MM.1S (cell line): ENCODE data around the gene BBS10.

Experiments
- DNase-seq: peaks from one replicate; pipeline ENCODE4 v3.0.0-alpha.2; 2015
- H2AFZ ChIP-seq: fragments of 300-600 bp; sonication (generic); 2 replicates; pipeline ENCODE4 v1.6.0; 2016; ENCODE audit warnings: antibody characterized with exemption, low read length
- H3F3A ChIP-seq: fragments of 300-600 bp; sonication (generic); 2 replicates; pipeline ENCODE4 v1.6.1; 2016; ENCODE audit warnings: mild to moderate bottlenecking, antibody characterized with exemption, low read length, moderate library complexity, mixed read lengths; ENCODE audit not compliant: insufficient read depth
- H3K27ac ChIP-seq: fragments of 300-600 bp; sonication (generic); 2 replicates; pipeline ENCODE4 v1.5.1; 2016; ENCODE audit warnings: mild to moderate bottlenecking, low read length
- H3K27me3 ChIP-seq: fragments of 300-600 bp; sonication (generic); replicated peaks from 2 replicates; pipeline ENCODE4 v1.6.0; 2016; ENCODE audit warnings: low read length; ENCODE audit not compliant: insufficient read depth
- H3K36me3 ChIP-seq: fragments of 300-600 bp; sonication (generic); replicated peaks from 2 replicates; pipeline ENCODE4 v1.6.1; 2016; ENCODE audit warnings: mild to moderate bottlenecking, low read length, mixed read lengths; ENCODE audit not compliant: insufficient read depth
- H3K4me1 ChIP-seq: fragments of 300-600 bp; sonication (generic); 2 replicates; pipeline ENCODE4 v1.6.1; 2016; ENCODE audit warnings: low read length, mixed read lengths
- H3K4me2 ChIP-seq: fragments of 300-600 bp; sonication (generic); 2 replicates; pipeline ENCODE4 v1.6.0; 2016; ENCODE audit warnings: low read depth, low read length
- H3K4me3 ChIP-seq: fragments of 300-600 bp; sonication (generic); 2 replicates; pipeline ENCODE4 v1.5.1; 2016; ENCODE audit warnings: low read length, mixed read lengths
- H3K79me2 ChIP-seq: fragments of 300-600 bp; sonication (generic); 2 replicates; pipeline ENCODE4 v1.6.1; 2016; ENCODE audit warnings: mixed run types, low read length, mixed read lengths
- H3K9ac ChIP-seq: fragments of 300-600 bp; sonication (generic); 2 replicates; pipeline ENCODE4 v1.6.1; 2016; ENCODE audit warnings: low read length, mixed read lengths
- H3K9me2 ChIP-seq: fragments of 300-600 bp; sonication (generic); replicated peaks from 2 replicates; pipeline ENCODE4 v1.6.1; 2016; ENCODE audit warnings: mild to moderate bottlenecking, low read length, mixed read lengths; ENCODE audit not compliant: insufficient read depth
- H3K9me3 ChIP-seq: fragments of 300-600 bp; sonication (generic); replicated peaks from 2 replicates; pipeline ENCODE4 v1.6.1; 2016; ENCODE audit warnings: mild to moderate bottlenecking, low read length, mixed read lengths; ENCODE audit not compliant: insufficient read depth
- H4K20me1 ChIP-seq: fragments of 300-600 bp; sonication (generic); 2 replicates; pipeline ENCODE4 v1.6.1; 2016; ENCODE audit warnings: mild to moderate bottlenecking, low read length, moderate library complexity, mixed read lengths; ENCODE audit not compliant: insufficient read depth
- EZH2 ChIP-seq: fragments of 300-600 bp; sonication (generic); optimal IDR thresholded peaks from 2 replicates; pipeline ENCODE3; 2017; ENCODE audit warnings: low read depth, mild to moderate bottlenecking, antibody characterized with exemption, low read length, mixed read lengths
- EZH2phosphoT487 ChIP-seq: fragments of 300-600 bp; sonication (generic); IDR thresholded peaks from 2 replicates; pipeline ENCODE4 v1.6.1; 2018; ENCODE audit warnings: antibody characterized with exemption, low read length
- TF ChIP-seq, protein P1 (sequence below): fragments of 300-600 bp; sonication (generic); IDR thresholded peaks from 2 replicates; pipeline ENCODE4 v1.5.1; 2016; ENCODE audit warnings: antibody characterized with exemption, low read length, mixed read lengths

Gene BBS10

DNA sequence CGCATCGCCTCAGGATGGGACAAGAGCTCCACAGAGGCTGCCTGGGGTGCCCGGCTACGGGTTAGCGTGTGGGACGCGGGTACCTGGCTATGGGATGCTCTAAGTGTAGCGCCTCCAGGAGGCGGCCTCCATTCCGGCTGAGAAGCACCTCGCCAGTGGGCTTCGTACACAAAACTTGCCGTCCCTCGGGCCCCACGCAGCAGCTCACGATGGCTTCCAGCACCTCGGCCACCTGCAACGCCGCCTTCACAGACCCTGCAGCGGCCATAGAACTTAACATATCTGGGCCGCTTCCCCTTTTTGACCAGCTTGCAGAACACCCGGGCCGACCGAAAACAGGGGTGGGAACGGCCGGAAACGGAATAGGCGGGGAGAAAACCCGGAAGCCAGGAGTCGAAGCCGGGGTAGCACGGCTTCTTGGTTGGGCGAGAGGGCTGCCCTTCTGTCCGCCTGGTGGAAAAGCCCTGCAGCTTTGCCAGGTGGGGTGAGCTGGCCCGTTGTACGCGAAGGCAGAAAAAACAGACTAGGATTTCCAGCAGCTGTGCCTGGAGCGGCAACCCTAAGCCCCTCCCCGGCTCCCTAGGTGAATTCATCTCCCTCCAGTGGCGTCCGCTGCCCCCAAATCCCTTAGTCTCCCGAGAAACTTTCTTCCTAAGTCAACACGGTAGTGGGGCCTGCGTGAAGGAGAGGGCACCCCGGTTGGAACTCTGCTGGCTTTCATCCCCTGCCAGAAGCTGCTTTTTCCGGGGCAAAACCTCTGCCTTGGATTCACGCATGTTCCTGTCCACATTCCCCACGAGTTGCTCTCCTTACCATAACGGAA lies at the start of gene BBS10:
BBS10 (minus strand) TSS at position 337 of the 823 bp plus-strand sequence; CDS start at position 280, 57 bp downstream.
- Histone ChIP-seq H3K79me2 (peaks cover 12% of the 10 kb centered on the region), H3F3A (peaks cover 10% of the 10 kb centered on the region), H3K9ac (peak within 1 kb of the TSS; percentile 74), H3K4me2 (peak within 1 kb of the TSS; percentile 89), H4K20me1 (no peaks in the 10 kb centered on the region), H3K4me1 (peaks cover 12% of the 10 kb centered on the region; the same call in 1 of the 2 replicates), H3K36me3 (no peaks in the 10 kb centered on the region), H3K27ac (peak within 1 kb of the TSS; percentile 65; the same call in 1 of the 2 replicates), H3K9me2 (no peaks in the 10 kb centered on the region), H3K4me3 (peak within 1 kb of the TSS; percentile 80), H3K9me3 (no peaks in the 10 kb centered on the region), H3K27me3 (no peaks in the 10 kb centered on the region), H2AFZ (peak within 1 kb of the TSS; percentile 85)
- DNase-seq = peak; percentile 92
- TF ChIP-seq EZH2phosphoT487 = no peak
- TF ChIP-seq, protein P1, sequence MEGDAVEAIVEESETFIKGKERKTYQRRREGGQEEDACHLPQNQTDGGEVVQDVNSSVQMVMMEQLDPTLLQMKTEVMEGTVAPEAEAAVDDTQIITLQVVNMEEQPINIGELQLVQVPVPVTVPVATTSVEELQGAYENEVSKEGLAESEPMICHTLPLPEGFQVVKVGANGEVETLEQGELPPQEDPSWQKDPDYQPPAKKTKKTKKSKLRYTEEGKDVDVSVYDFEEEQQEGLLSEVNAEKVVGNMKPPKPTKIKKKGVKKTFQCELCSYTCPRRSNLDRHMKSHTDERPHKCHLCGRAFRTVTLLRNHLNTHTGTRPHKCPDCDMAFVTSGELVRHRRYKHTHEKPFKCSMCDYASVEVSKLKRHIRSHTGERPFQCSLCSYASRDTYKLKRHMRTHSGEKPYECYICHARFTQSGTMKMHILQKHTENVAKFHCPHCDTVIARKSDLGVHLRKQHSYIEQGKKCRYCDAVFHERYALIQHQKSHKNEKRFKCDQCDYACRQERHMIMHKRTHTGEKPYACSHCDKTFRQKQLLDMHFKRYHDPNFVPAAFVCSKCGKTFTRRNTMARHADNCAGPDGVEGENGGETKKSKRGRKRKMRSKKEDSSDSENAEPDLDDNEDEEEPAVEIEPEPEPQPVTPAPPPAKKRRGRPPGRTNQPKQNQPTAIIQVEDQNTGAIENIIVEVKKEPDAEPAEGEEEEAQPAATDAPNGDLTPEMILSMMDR = peak; percentile 56
- no peak for TF ChIP-seq EZH2

- no peak for TF ChIP-seq EZH2
- no peak for TF ChIP-seq EZH2phosphoT487
- TF ChIP-seq, protein P1 = no peak
- no peaks in the 10 kb centered on the region for H3K27me3 ChIP-seq
- no peak overlapping the region for H3K27ac ChIP-seq
- H3K79me2 ChIP-seq = no peaks in the 10 kb centered on the region
- no peaks in the 10 kb centered on the region for H3K9me3 ChIP-seq
- no peak overlapping the region for H3K4me2 ChIP-seq
- H3K4me1 ChIP-seq = no peaks in the 10 kb centered on the region
- no peaks in the 10 kb centered on the region for H4K20me1 ChIP-seq
- H3K9me2 ChIP-seq = no peaks in the 10 kb centered on the region
- H3K4me3 ChIP-seq = no peak overlapping the region
- no peak overlapping the region for H2AFZ ChIP-seq
- H3K36me3 ChIP-seq = no peaks in the 10 kb centered on the region; the same call in 1 of the 2 replicates
- H3K9ac ChIP-seq = no peak overlapping the region
- no peaks in the 10 kb centered on the region for H3F3A ChIP-seq
- no peak for DNase-seq
Observed at GRCh38 chr12:76391461-76391860, 43.2 kb upstream of the BBS10 start.

DNA sequence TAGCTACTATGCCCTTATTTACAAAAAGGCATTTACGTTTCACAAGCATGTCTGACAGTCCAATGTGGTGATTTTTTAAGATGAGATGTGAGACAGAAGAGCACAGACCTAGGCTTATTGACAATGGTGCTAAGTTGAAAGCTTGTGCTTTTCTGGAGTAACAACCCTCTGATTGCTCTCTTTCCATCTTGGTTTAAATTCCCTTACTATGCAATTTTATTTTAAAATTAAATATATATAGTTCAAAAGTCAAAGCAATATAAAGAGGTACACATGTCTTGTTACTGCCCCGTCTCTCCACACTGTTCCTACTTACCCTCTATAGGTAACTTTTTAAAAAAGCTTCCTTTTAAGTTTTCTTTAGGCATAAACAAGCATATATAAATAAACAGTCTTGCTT lies 39.4 kb upstream of the BBS10 start:
- Histone ChIP-seq H3K27me3 (no peaks in the 10 kb centered on the region), H3K4me2 (no peak overlapping the region), H3F3A (no peaks in the 10 kb centered on the region), H3K9me2 (no peaks in the 10 kb centered on the region), H3K36me3 (no peaks in the 10 kb centered on the region; the same call in 1 of the 2 replicates), H3K4me3 (no peak overlapping the region), H4K20me1 (no peaks in the 10 kb centered on the region), H3K9me3 (no peaks in the 10 kb centered on the region), H3K79me2 (no peaks in the 10 kb centered on the region), H2AFZ (no peak overlapping the region), H3K27ac (no peak overlapping the region), H3K9ac (no peak overlapping the region), H3K4me1 (no peaks in the 10 kb centered on the region)
- TF ChIP-seq EZH2 (no peak), EZH2phosphoT487 (no peak)
- TF ChIP-seq, protein P1 = no peak
- DNase-seq = no peak
